ENCODE results near the gene KCNJ14. TPM values are rescaled to one million over a fixed set of nuclear protein-coding genes. Genes with fewer than 3 reads are reported as not detected.

Gene KCNJ14
- total and polyA plus RNA-seq, 2 donors (not counting 3 experiments of a cell fraction or from before 2014, with no cell fraction given), result 0.26 to 1.4 TPM

DNA sequence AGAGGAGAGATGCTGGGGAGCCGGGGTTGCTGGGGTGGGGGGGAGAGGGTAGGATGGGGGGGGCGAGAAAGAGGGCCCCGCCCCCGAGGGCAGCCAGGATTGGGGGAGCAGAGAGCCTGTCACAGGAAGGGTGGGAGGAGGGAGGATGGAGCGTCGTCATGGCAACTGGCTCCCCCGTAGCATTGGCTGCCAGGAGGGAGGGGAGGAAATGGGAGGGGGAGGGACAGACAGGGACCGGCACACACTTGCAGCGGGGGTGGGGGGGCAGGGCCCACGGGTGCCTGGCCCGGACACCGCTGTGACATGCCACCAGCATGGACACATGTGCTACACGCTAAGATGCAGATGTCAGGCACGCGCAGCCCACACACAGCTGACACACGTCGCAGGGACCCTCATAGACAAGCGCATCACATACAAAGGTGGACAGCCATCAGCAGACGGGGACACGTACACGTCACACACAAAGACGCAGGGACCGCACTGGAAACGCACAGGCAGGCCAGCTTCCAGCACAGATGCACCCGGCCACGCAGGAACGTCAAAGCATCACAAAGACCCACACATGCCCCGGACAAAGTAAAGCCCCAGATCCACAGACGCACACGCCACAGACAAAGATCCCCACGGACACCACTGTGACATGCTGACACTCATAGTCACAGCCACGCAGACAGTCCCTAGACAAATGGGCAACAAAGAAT, 56.6 kb downstream of the KCNJ14 start, which contains the start of gene LMTK3:
Gene LMTK3, minus strand, starts transcription at position 36 of the 704 bp plus-strand sequence. CDS start 259 bp downstream, outside the sequence.
- intact Hi-C loops (cut with micrococcal nuclease) (no loop called here), dilution Hi-C loops (cut with MboI; ENCODE audit: extremely low pct_ligation_motif_present, low sequenced_read_pairs) (no loop called here)
- FAIRE-seq (no peak), DNase-seq (ENCODE audit: low read depth, low spot score) (no peak)
- ChIA-PET CTCF (interaction anchor here (0.9 kb wide), 1 partner anchor 72 kb away, joined by 3 read pairs; no protein-coding TSS in a partner anchor), POLR2A (no interaction called here)
- no TSS peak for BruUV-seq (replicated peaks)
- Histone ChIP-seq H2AFZ (ENCODE audit: low read depth, low read length) (no peak within 1 kb of the TSS), H3K27me3 (ENCODE audit: control insufficient read depth in 2 of 2, insufficient read depth in 2 of 2, low read length in 2 of 2) (peaks cover 12 to 14% of the 10 kb centered on the region in 2 experiments), H3K9me3 (replicated peaks; ENCODE audit: control insufficient read depth, insufficient read depth, low read length) (no peaks in the 10 kb centered on the region), H3K79me2 (ENCODE audit: control insufficient read depth, insufficient read depth, low read length) (no peaks in the 10 kb centered on the region), H4K20me1 (replicated peaks; ENCODE audit: control insufficient read depth, extremely low read depth, insufficient read depth, low read length) (no peaks in the 10 kb centered on the region), H3K4me2 (ENCODE audit: insufficient read depth, low read length) (no peak within 1 kb of the TSS), H3K4me3 (replicated peaks in 1 of 3; ENCODE audit: insufficient read depth in 1 of 3, low read depth in 1 of 3, low read length in 3 of 3) (no peak within 1 kb of the TSS), H3K9me1 (replicated peaks; ENCODE audit: control insufficient read depth, extremely low read depth, insufficient read depth, low read length) (no peaks in the 10 kb centered on the region), H3K36me3 (ENCODE audit: control insufficient read depth in 2 of 2, extremely low read depth in 1 of 2, insufficient read depth in 2 of 2, low read length in 2 of 2) (no peaks in the 10 kb centered on the region), H3K27ac (ENCODE audit: insufficient read depth, low read depth, low read length) (no peak within 1 kb of the TSS), H3K4me1 (ENCODE audit: control insufficient read depth, extremely low read depth, insufficient read depth, low read length) (no peaks in the 10 kb centered on the region), H3K9ac (replicated peaks; ENCODE audit: extremely low read depth, insufficient read depth, low read length) (no peak within 1 kb of the TSS)
- TF ChIP-seq FOS (IDR thresholded peaks at IDR 0.05; ENCODE audit: borderline replicate concordance, insufficient read depth, low read length) (no peak), JUN (IDR thresholded peaks at IDR 0.05; ENCODE audit: borderline replicate concordance, insufficient read depth, insufficient read length, low read depth) (no peak), GATA2 (IDR thresholded peaks at IDR 0.05; ENCODE audit: insufficient read depth, insufficient read length, low read depth, low read length) (no peak), MYC (IDR thresholded peaks at IDR 0.05; ENCODE audit: low read depth, low read length) (no peak), EZH2 (IDR thresholded peaks at IDR 0.05; ENCODE audit: borderline replicate concordance, low read depth, low read length, severe bottlenecking) (peak; percentile 67)
- TF ChIP-seq, protein P1, sequence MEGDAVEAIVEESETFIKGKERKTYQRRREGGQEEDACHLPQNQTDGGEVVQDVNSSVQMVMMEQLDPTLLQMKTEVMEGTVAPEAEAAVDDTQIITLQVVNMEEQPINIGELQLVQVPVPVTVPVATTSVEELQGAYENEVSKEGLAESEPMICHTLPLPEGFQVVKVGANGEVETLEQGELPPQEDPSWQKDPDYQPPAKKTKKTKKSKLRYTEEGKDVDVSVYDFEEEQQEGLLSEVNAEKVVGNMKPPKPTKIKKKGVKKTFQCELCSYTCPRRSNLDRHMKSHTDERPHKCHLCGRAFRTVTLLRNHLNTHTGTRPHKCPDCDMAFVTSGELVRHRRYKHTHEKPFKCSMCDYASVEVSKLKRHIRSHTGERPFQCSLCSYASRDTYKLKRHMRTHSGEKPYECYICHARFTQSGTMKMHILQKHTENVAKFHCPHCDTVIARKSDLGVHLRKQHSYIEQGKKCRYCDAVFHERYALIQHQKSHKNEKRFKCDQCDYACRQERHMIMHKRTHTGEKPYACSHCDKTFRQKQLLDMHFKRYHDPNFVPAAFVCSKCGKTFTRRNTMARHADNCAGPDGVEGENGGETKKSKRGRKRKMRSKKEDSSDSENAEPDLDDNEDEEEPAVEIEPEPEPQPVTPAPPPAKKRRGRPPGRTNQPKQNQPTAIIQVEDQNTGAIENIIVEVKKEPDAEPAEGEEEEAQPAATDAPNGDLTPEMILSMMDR (IDR thresholded peaks at IDR 0.05; ENCODE audit: extremely low read depth in 1 of 2, insufficient read depth in 1 of 2, low read depth in 1 of 2, low read length in 2 of 2), result no peak
